ENCODE data around the gene METTL9. TPM values are rescaled to one million over a fixed set of nuclear protein-coding genes. Genes with fewer than 3 reads are reported as not detected.
A peak's percentile ranks its signal among the peaks of the same experiment; 100 is the strongest.
"Not testable (repeated sequence)": the region's sequence is repeated elsewhere in the genome, so short reads cannot be mapped to it uniquely, and the experiment has no call there.

METTL9 gene
- total and polyA plus RNA-seq, 2 experiments from 2014 or later: 72.5 to 152 TPM

GRCh38 chr16:21603928-21604327 lies 4.6 kb downstream of the METTL9 start (continued):
- TF ChIP-seq CTCF (conservative IDR thresholded peaks at IDR 0.05; ENCODE audit: low read depth in 2 of 2) (no peak), NANOG (IDR thresholded peaks at IDR 0.05; ENCODE audit: borderline replicate concordance) (no peak), CREB1 (CRISPR knock-in tag; IDR thresholded peaks at IDR 0.05; ENCODE audit: low read depth) (no peak), JUNB (IDR thresholded peaks at IDR 0.05; ENCODE audit: unreplicated experiment) (no peak), POLR2AphosphoS5 (IDR thresholded peaks at IDR 0.05; ENCODE audit: low read depth) (no peak), ZNF331 (CRISPR knock-in tag; IDR thresholded peaks at IDR 0.05; ENCODE audit: low read depth) (no peak), ETS1 (IDR thresholded peaks at IDR 0.05) (no peak), STAT1 (IDR thresholded peaks at IDR 0.05; ENCODE audit: unreplicated experiment) (no peak), EZH2 (IDR thresholded peaks at IDR 0.05; ENCODE audit: low read depth, unreplicated experiment) (no peak)

GRCh38 chr16:21605848-21606247 lies 6.5 kb downstream of the METTL9 start:
- not testable (repeated sequence) for H3K36me3 Mint-ChIP-seq (ENCODE audit: low read depth)

GRCh38 chr16:21608639-21609328 lies 9.4 kb downstream of the METTL9 start:
- Histone ChIP-seq H4K20me1 (replicated peaks; ENCODE audit: insufficient read depth) (peaks cover 36% of the 10 kb centered on the region), H3K79me2 (replicated peaks; ENCODE audit: insufficient read depth) (peaks cover 100% of the 10 kb centered on the region), H3F3A (replicated peaks; ENCODE audit: low read depth) (no peaks in the 10 kb centered on the region), H3K4me2 (peak overlapping the region; percentile 20), H3K27me3 (ENCODE audit: insufficient read depth) (no peaks in the 10 kb centered on the region), H2AFZ (no peak overlapping the region), H3K4me1 (ENCODE audit: insufficient read depth) (peaks cover 52% of the 10 kb centered on the region), H3K4me3 (no peak overlapping the region), H3K27ac (ENCODE audit: low read depth) (no peak overlapping the region), H3K36me3 (ENCODE audit: insufficient read depth) (no peaks in the 10 kb centered on the region), H3K9me2 (ENCODE audit: insufficient read depth) (no peaks in the 10 kb centered on the region)
- Mint-ChIP-seq H3K4me1 (peaks cover 53% of the 10 kb centered on the region), H3K4me3 (no peak overlapping the region), H3K27ac (no peak overlapping the region; the same call in none of the 2 replicates), H3K27me3 (ENCODE audit: insufficient read depth, low read depth, poor library complexity) (peaks cover 6% of the 10 kb centered on the region), H3K9me3 (no peaks in the 10 kb centered on the region), H3K36me3 (ENCODE audit: low read depth) (peaks cover 3% of the 10 kb centered on the region)
- DNase-seq (ENCODE audit: low spot score) (no peak), ATAC-seq (no peak; the same call in 2 of the 3 replicates)
- no peak for TF ChIP-seq ZNF462 (CRISPR knock-in tag; IDR thresholded peaks at IDR 0.05)
- no peak for TF ChIP-seq ZNF331 (CRISPR knock-in tag; IDR thresholded peaks at IDR 0.05; ENCODE audit: low read depth)
- TF ChIP-seq NANOG (IDR thresholded peaks at IDR 0.05; ENCODE audit: borderline replicate concordance): no peak
- no peak for TF ChIP-seq ZNF114 (CRISPR knock-in tag; IDR thresholded peaks at IDR 0.05)
- TF ChIP-seq JUNB (IDR thresholded peaks at IDR 0.05; ENCODE audit: unreplicated experiment): no peak

More at GRCh38 chr16:21605848-21606247, 6.5 kb downstream of the METTL9 start:
- peaks cover 100% of the 10 kb centered on the region for H3K79me2 ChIP-seq (replicated peaks; ENCODE audit: insufficient read depth)
- H3K27ac Mint-ChIP-seq; H3K9me2 ChIP-seq (ENCODE audit: insufficient read depth); H3K27ac ChIP-seq (ENCODE audit: low read depth); H3K4me2 ChIP-seq; ATAC-seq; H3K4me3 Mint-ChIP-seq; H3K9me3 Mint-ChIP-seq; H2AFZ ChIP-seq; H3K36me3 ChIP-seq (ENCODE audit: insufficient read depth); H3K27me3 Mint-ChIP-seq (ENCODE audit: insufficient read depth, low read depth, poor library complexity); DNase-seq (ENCODE audit: low spot score); H3F3A ChIP-seq (replicated peaks; ENCODE audit: low read depth); H3K4me3 ChIP-seq; H3K27me3 ChIP-seq (ENCODE audit: insufficient read depth): not testable (repeated sequence)
- H3K4me1 ChIP-seq (ENCODE audit: insufficient read depth): peaks cover 37% of the 10 kb centered on the region
- H3K4me1 Mint-ChIP-seq: peaks cover 45% of the 10 kb centered on the region
- peaks cover 38% of the 10 kb centered on the region for H4K20me1 ChIP-seq (replicated peaks; ENCODE audit: insufficient read depth)

Data from GM23338 (cell line).